Astrocyte (in vitro differentiated cells and primary cell): ENCODE measurements around the gene ARPC2.

ENCODE experiments used
- CTCF ChIP-seq: IDR thresholded peaks from 2 replicates; pipeline ENCODE4 v1.5.1; 2011; ENCODE audit warnings: low read depth, mild to moderate bottlenecking, inconsistent platforms, low read length, moderate library complexity; ENCODE audit not compliant: insufficient read depth
- EZH2 ChIP-seq: IDR thresholded peaks from 2 replicates; pipeline ENCODE4 v1.6.1; 2012; ENCODE audit warnings: mild to moderate bottlenecking, low read length, inconsistent platforms; ENCODE audit not compliant: insufficient read depth

GRCh38 chr2:218230882-218231281, 13.9 kb downstream of the ARPC2 start:
- TF ChIP-seq CTCF = no peak
- no peak for TF ChIP-seq EZH2
